Subcutaneous adipose tissue (tissue), 4 donors: Measurements from ENCODE around the gene AFAP1L2. TPM values are rescaled to one million over a fixed set of nuclear protein-coding genes. Genes with fewer than 3 reads are reported as not detected.

Experiments
- total RNA-seq, 4 donors: library from RNA; depleted of rRNA; stranded (reverse); fragments of >200 nt; gene quantifications; one replicate each; pipeline ENCODE4 v1.1.0, GENCODE V29; 2016
- TF ChIP-seq, protein P1 (sequence below): fragments of 450-650 bp; IDR thresholded peaks from one replicate; pipeline ENCODE4 v1.5.1; 2016; ENCODE audit warnings: low read depth, mild to moderate bottlenecking, control low read depth, antibody characterized with exemption, moderate library complexity

Gene AFAP1L2
- total RNA-seq, 4 donors from 2014 or later, result 2.7 to 11.3 (median 4.8) TPM

DNA sequence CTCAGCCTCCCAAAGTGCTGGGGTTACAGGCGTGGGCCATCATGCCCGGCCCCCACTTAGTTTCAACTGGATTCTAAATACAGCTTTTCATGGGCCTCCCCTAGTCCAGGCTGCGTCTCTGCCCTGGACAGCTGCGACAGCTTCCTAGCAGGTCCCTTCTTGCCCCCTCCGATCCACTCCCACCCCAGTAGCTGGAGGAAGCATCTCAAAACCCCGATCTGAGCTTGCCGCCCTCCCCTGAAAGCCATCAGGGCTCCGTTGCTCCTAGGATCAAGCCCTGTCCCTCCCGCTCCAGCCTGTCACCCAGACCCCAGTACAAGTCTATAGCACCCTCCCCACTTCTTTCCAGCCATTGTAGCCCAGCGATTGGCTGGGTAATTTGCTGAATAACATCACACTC is 100.7 kb downstream of the AFAP1L2 start:
- TF ChIP-seq, protein P1, sequence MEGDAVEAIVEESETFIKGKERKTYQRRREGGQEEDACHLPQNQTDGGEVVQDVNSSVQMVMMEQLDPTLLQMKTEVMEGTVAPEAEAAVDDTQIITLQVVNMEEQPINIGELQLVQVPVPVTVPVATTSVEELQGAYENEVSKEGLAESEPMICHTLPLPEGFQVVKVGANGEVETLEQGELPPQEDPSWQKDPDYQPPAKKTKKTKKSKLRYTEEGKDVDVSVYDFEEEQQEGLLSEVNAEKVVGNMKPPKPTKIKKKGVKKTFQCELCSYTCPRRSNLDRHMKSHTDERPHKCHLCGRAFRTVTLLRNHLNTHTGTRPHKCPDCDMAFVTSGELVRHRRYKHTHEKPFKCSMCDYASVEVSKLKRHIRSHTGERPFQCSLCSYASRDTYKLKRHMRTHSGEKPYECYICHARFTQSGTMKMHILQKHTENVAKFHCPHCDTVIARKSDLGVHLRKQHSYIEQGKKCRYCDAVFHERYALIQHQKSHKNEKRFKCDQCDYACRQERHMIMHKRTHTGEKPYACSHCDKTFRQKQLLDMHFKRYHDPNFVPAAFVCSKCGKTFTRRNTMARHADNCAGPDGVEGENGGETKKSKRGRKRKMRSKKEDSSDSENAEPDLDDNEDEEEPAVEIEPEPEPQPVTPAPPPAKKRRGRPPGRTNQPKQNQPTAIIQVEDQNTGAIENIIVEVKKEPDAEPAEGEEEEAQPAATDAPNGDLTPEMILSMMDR, result no peak

DNA sequence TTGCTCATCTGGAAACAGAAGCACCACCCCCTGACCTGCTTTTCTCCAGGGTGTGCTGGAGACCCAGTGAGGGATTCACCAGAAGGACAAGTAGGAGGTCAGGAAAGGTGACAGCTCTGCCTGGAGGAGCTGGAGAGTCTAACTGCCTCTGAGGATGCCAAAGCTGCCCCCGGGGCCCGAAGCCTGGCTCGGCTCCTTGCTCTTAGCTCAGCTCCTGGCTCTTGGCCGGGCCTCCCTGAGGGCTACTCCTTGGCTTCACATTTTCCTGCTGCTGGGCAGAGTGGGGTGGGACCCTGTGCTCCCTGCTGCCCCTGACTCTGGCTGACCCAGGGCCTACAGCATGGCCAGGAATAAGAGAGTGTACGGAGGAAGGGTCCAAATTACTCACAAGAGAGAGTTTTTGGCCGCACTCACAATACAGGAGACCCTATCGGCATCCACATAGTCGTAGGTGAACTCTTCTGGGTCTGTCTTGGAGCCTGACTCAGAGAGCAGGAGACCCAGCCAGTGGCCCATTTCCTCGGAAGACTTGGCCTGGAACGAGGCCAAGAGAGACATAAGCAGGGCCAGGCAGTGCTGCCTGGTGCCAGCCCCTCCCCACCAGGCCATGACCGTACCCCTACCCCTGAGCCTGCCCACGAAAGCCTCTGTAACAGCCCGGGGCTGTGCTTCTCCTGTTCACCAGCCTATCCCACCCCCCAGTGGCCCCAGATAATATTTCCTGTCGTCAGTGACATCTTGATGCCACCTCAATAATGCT is 102.2 kb downstream of the AFAP1L2 start:
- TF ChIP-seq, protein P1, result no peak

DNA sequence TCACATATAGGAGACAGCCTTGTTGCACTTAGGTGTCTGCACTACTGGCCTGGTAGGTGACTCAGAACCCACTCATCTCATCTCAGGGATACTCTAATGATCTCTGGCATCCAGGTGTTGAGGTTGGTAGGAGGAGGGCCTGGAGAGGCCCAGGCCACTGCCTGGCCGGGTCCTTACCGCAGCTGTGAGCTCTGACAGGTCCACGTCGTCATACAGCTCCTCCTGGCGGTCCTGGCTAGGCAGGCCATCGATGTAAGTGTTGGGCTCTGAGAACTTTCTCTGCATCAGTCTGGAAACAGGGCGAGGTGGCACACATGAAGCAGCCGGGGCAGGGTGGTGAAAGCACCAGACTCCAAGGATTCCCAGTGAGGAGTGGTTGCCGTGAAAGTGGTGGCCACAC is 103.1 kb downstream of the AFAP1L2 start:
- TF ChIP-seq, protein P1, result no peak

DNA sequence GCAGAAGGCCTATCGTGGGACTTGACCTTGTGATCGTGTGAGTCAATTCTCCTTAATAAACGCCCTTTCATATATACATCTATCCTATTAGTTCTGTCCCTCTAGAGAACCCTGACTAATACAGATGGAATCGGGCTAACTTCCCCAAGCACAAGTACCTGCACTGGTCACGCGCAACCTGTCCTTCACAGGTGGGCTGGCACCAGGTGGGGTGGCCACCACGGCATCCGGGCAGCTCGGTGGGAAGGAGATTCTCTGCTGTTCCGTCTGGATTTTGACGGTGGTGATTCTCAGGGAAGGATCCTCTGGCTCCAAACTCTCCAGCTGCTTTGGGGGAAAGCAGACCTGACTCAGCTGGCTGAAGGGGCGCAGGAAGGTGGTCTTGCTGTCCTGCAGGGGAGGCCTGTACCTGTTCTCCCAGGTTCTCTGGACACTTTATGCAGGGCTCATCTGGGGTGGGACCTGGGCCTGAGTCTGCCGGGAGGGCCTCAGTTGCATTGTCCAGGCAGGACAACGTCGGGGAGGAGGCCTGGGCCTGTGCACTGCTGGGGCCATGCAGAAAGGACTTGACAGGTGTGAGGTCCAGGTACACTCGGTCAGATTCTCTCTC is 104.2 kb downstream of the AFAP1L2 start:
- TF ChIP-seq, protein P1, result no peak

DNA sequence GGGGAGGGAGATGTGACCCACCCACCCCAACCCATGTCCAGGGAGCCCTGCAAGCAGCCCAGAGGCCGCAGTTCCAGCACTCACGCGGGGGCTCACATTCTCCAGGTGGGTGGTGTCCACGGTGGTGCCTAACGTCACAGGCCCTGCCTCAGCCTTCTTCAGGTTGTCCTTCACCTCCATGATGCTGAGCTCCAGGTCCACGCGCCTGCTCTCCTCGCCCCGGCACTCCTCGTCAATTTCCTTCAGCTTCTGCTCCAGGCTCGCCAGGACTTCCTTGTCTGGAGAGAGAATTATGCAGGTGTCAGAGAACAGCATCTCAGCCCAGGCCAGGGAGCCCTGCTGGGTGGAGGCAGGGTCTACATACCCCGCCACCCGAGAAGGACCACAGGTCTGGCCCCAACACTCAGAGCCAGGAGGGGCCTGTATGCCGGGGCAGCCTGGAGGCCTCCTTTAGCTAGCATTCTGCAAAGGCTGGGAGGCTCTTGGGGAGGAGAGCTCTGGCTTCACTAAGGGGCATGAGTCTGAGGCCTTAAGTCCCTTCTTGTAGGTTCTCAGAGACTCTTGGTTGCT is 107.1 kb downstream of the AFAP1L2 start:
- TF ChIP-seq, protein P1, result no peak

DNA sequence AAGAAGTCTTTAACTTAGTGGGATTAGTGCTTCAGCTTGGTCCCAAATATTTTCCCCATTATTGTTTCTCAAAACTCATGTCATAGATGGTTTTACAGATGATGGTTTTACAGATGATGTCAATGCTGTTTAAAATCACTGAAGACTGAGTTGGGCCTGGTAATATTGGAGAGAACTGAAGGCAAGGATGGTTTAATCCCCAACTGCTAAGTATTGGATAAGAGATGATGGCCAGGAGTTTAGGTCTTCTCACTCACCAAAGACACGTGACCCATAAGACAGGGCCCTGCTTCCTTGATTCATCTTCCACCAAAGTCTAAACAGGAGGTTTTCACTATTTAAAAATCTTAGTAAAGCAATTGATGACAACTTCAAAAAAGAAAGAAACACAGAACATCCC is 108.9 kb downstream of the AFAP1L2 start:
- TF ChIP-seq, protein P1, result no peak

DNA sequence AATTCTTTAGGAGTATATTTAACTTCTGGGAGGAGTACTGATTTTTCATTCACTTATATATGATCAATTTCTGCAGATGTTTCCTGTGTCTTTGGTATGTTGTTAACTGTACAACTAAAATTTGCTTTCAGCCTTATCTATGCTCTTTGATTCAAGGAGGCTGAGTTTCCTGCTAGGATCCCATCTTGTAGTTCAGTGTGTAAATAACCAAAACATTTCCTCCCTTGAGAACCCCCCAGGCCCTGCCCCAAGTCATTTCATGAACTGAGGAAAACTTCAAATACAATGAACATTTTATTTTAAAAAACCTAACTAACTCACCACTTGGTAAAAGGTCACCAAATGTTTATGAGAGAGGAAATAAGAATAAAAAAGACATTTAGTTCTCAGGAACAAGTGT is 109.8 kb downstream of the AFAP1L2 start:
- TF ChIP-seq, protein P1, result no peak
